ENCODE measurements around the gene MFAP4. TPM values are rescaled to one million over a fixed set of nuclear protein-coding genes. Genes with fewer than 3 reads are reported as not detected.

Gene MFAP4
- total RNA-seq, 1 donor from 2014 or later: 0.93 TPM

DNA sequence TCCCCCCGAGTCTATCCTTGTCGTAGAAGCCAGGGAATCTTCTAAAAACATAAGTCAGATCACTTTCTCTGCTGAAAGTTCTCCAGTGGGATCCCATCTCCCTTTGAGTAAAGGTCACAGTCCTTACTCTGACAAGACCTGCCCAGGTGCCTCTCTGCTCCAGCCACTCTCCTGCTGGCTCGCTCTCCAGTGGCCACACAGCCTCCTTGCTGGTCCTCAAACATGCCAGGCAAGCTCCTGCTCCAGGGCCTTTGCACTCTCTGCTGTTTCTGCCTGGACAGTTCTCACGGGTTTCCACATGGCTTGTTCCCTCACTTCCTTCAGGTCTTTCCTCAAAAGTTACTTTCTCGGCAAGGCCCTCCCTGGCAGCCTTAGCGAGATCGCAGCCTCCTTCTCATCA, 27.8 kb downstream of the MFAP4 start:
- no peak for FAIRE-seq
- Mint-ChIP-seq H3K27me3 (ENCODE audit: low read depth, unreplicated experiment) (peaks cover 6% of the 10 kb centered on the region), H3K4me3 (ENCODE audit: unreplicated experiment) (no peak overlapping the region), H3K4me1 (ENCODE audit: low read depth, unreplicated experiment) (peaks cover 3% of the 10 kb centered on the region), H3K27ac (ENCODE audit: unreplicated experiment) (no peak overlapping the region), H3K9me3 (ENCODE audit: unreplicated experiment) (no peaks in the 10 kb centered on the region), H3K36me3 (ENCODE audit: low read depth, unreplicated experiment) (peaks cover 14% of the 10 kb centered on the region)
- no peak for TF ChIP-seq EZH2 (IDR thresholded peaks at IDR 0.05; ENCODE audit: insufficient read depth, low read length)
- TF ChIP-seq, protein P1, sequence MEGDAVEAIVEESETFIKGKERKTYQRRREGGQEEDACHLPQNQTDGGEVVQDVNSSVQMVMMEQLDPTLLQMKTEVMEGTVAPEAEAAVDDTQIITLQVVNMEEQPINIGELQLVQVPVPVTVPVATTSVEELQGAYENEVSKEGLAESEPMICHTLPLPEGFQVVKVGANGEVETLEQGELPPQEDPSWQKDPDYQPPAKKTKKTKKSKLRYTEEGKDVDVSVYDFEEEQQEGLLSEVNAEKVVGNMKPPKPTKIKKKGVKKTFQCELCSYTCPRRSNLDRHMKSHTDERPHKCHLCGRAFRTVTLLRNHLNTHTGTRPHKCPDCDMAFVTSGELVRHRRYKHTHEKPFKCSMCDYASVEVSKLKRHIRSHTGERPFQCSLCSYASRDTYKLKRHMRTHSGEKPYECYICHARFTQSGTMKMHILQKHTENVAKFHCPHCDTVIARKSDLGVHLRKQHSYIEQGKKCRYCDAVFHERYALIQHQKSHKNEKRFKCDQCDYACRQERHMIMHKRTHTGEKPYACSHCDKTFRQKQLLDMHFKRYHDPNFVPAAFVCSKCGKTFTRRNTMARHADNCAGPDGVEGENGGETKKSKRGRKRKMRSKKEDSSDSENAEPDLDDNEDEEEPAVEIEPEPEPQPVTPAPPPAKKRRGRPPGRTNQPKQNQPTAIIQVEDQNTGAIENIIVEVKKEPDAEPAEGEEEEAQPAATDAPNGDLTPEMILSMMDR (IDR thresholded peaks at IDR 0.05; ENCODE audit: insufficient read depth, low read depth, low read length): no peak
- Histone ChIP-seq H3K9me3 (ENCODE audit: insufficient read depth, low read depth, low read length) (no peaks in the 10 kb centered on the region), H3K27ac (ENCODE audit: low read depth, low read length) (no peak overlapping the region), H3K9ac (ENCODE audit: low read length) (no peak overlapping the region), H4K20me1 (ENCODE audit: insufficient read depth, low read length) (peaks cover 5% of the 10 kb centered on the region), H3K36me3 (ENCODE audit: insufficient read depth, low read length) (no peaks in the 10 kb centered on the region), H3K4me1 (ENCODE audit: insufficient read depth, low read length) (peaks cover 15% of the 10 kb centered on the region), H2AFZ (ENCODE audit: low read depth, low read length) (no peak overlapping the region), H3K4me2 (ENCODE audit: low read length) (no peak overlapping the region), H3K27me3 (ENCODE audit: insufficient read depth, low read length) (no peaks in the 10 kb centered on the region), H3K4me3 (ENCODE audit: insufficient read depth, low read depth, low read length) (no peak overlapping the region), H3K79me2 (ENCODE audit: insufficient read depth, low read length) (no peaks in the 10 kb centered on the region)
- no peak for DNase-seq (ENCODE audit: low read depth)

- Mint-ChIP-seq H3K27me3 (ENCODE audit: low read depth, unreplicated experiment) (peaks cover 6% of the 10 kb centered on the region), H3K4me3 (ENCODE audit: unreplicated experiment) (no peak overlapping the region), H3K27ac (ENCODE audit: unreplicated experiment) (no peak overlapping the region), H3K9me3 (ENCODE audit: unreplicated experiment) (no peaks in the 10 kb centered on the region), H3K36me3 (ENCODE audit: low read depth, unreplicated experiment) (peaks cover 14% of the 10 kb centered on the region), H3K4me1 (ENCODE audit: low read depth, unreplicated experiment) (peaks cover 7% of the 10 kb centered on the region)
- no peak for FAIRE-seq
- no peak for TF ChIP-seq EZH2 (IDR thresholded peaks at IDR 0.05; ENCODE audit: insufficient read depth, low read length)
- TF ChIP-seq, protein P1 (IDR thresholded peaks at IDR 0.05; ENCODE audit: insufficient read depth, low read depth, low read length): no peak
- Histone ChIP-seq H3K9ac (ENCODE audit: low read length) (no peak overlapping the region), H4K20me1 (ENCODE audit: insufficient read depth, low read length) (peaks cover 5% of the 10 kb centered on the region), H3K9me3 (ENCODE audit: insufficient read depth, low read depth, low read length) (no peaks in the 10 kb centered on the region), H3K36me3 (ENCODE audit: insufficient read depth, low read length) (no peaks in the 10 kb centered on the region), H3K27ac (ENCODE audit: low read depth, low read length) (no peak overlapping the region), H2AFZ (ENCODE audit: low read depth, low read length) (no peak overlapping the region), H3K79me2 (ENCODE audit: insufficient read depth, low read length) (no peaks in the 10 kb centered on the region), H3K4me2 (ENCODE audit: low read length) (no peak overlapping the region), H3K27me3 (ENCODE audit: insufficient read depth, low read length) (no peaks in the 10 kb centered on the region), H3K4me1 (ENCODE audit: insufficient read depth, low read length) (peaks cover 16% of the 10 kb centered on the region), H3K4me3 (ENCODE audit: insufficient read depth, low read depth, low read length) (no peak overlapping the region)
- no peak for DNase-seq (ENCODE audit: low read depth)
These were observed 29.2 kb downstream of the MFAP4 start for GRCh38 chr17:19357761-19358160.

- no peak for FAIRE-seq
- peaks cover 7% of the 10 kb centered on the region for H3K4me1 Mint-ChIP-seq (ENCODE audit: low read depth, unreplicated experiment)
- Histone ChIP-seq H3K9me3 (ENCODE audit: insufficient read depth, low read depth, low read length) (no peaks in the 10 kb centered on the region), H3K9ac (ENCODE audit: low read length) (no peak overlapping the region), H2AFZ (ENCODE audit: low read depth, low read length) (no peak overlapping the region), H3K36me3 (ENCODE audit: insufficient read depth, low read length) (no peaks in the 10 kb centered on the region), H3K4me1 (ENCODE audit: insufficient read depth, low read length) (peaks cover 16% of the 10 kb centered on the region), H3K79me2 (ENCODE audit: insufficient read depth, low read length) (no peaks in the 10 kb centered on the region), H3K4me2 (ENCODE audit: low read length) (no peak overlapping the region), H3K27me3 (ENCODE audit: insufficient read depth, low read length) (no peaks in the 10 kb centered on the region), H3K27ac (ENCODE audit: low read depth, low read length) (no peak overlapping the region), H4K20me1 (ENCODE audit: insufficient read depth, low read length) (peaks cover 5% of the 10 kb centered on the region), H3K4me3 (ENCODE audit: insufficient read depth, low read depth, low read length) (no peak overlapping the region)
- no peak for TF ChIP-seq EZH2 (IDR thresholded peaks at IDR 0.05; ENCODE audit: insufficient read depth, low read length)
- TF ChIP-seq, protein P1 (IDR thresholded peaks at IDR 0.05; ENCODE audit: insufficient read depth, low read depth, low read length): no peak
- H3K4me3 Mint-ChIP-seq (ENCODE audit: unreplicated experiment): no peak overlapping the region
- no peaks in the 10 kb centered on the region for H3K9me3 Mint-ChIP-seq (ENCODE audit: unreplicated experiment)
- H3K36me3 Mint-ChIP-seq (ENCODE audit: low read depth, unreplicated experiment): peaks cover 14% of the 10 kb centered on the region
- H3K27ac Mint-ChIP-seq (ENCODE audit: unreplicated experiment): no peak overlapping the region
- no peak for DNase-seq (ENCODE audit: low read depth)
- peaks cover 6% of the 10 kb centered on the region for H3K27me3 Mint-ChIP-seq (ENCODE audit: low read depth, unreplicated experiment)
These were observed 29.6 kb downstream of the MFAP4 start for GRCh38 chr17:19357351-19357750.

Measured in astrocyte (in vitro differentiated cells and primary cell).